ENCODE measurements around the gene FGFRL1.

The FGFRL1 gene

DNA sequence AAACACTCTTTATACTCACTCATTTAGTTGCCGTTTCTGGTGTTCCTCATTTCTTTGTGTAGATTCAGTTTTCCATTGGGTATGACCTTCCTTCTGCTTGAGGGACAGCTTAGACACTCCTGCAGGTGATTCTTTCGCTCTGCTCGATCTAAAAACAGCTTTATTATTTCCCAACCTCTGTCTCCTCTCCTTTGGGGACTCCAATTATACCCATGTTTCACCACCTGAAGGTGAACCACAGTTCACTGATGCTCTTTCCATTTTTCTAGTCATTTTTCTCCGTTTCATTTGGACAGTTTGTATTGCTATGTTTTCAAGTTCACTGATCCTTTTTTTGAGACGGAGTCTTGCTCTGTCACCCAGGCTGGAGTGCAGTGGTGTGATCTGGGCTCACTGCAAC, 4.6 kb upstream of the FGFRL1 start:
- DNase-seq (ENCODE audit: low read depth, low spot score): no peak

DNA sequence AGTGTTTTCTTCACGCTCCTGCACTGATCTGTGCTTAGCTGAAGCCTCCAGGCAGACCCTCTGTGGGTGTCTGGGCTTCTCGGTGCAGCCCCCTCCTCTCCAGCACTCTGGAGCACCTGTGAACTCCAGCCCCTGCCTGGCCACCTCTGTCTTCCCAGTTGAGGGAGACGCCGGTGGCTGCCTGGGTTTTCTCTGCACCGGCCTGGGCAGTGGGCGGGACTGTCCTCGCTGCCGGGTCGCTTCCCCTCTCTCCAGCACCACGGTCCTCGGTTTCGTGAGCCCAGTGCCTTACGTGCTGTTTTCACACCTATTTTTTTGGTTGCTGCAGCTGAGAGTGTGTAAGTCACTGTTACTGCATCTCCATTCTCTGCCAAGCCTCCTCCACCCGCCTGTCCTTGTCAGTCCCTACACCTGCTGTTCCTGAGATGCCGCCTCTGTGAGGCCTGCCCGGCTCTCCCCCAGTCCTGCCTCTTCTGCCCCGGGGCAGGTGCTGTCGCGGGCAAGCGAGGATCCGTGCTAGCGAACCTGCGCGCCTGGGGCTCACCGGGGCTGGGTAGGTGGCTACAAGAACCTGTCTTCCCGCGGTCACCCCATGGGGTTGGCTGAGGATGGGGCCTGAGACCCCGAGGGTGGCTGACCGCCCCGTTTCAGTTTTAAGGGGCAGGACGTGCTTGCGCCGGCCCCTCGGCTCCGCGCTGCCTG, 2.4 kb upstream of the FGFRL1 start:
- no peak for DNase-seq (ENCODE audit: low read depth, low spot score)

DNA sequence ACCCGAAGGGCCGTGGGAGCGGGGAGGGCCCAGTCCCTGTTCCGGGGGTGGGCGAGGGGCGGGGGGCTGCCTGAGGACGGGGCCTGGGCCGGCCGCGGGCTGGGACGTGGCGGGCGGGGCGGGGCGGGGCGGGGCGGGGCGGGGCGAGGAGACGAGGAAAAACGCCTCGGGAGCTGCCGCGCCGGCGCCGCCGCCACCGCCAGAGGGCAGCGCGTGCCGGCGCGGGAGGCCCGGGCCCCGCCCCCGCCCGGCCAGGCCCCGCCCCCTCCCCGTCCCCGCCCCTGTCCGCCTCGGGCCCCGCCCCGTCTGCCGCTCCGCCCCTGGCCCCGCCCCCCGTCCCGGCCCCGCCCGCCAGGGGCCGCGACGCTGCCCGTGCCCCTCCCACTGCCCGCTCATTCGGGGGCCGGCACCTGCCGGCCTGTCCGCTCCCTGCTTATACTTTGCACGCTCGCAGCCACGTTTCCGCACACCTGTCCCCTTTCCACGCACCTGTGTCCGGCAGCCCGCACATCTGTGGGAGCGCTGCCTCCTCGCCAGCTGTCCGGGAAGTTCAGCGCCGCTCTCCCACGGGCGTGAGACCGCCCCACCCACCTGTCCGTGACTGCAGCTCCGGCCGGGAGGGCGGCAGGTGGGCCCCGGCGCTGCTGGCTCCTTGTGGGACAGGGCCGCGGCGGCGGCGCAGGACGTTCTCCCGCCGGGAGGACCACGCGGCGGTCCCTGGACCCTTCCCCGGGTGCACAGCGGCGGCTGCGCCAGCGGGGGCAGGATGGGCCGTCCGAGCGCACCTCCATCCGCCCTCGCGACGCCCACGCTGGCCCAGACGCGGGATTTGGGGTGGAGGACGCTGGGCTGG, 1.7 kb upstream of the FGFRL1 start:
- no peak for DNase-seq (ENCODE audit: low read depth, low spot score)

DNA sequence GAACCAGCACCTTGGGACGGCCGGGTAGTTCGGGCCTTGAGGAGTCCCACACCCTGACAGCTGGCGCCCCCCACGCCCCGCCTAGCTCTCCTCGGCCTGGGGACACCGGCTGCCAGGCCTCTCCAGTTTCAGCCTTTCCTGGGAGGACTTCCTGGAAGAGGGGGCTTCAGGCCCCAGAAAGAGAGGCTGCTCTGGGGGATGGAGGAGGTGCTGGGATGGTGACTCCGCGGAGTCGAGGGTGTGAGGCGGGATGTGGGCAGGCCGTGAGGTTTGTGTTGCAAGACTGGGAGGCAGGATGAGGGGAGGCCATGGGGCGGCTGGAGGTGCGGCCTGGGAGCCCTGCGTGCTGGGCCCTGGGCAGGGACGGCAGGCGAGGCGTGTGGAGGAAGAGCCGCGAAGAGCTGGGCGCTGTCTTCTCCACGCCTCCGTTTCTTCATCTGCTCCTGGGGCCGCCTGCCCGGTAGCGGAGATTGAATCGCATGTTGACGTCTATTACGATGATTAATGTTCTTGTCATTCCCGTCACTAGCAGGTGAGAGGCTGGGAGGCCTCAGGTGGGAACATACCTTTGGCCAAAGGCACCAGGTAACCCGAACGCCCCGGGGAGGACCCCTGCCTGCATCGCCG, 918 bp upstream of the FGFRL1 start:
- DNase-seq (ENCODE audit: low read depth, low spot score): no peak

DNA sequence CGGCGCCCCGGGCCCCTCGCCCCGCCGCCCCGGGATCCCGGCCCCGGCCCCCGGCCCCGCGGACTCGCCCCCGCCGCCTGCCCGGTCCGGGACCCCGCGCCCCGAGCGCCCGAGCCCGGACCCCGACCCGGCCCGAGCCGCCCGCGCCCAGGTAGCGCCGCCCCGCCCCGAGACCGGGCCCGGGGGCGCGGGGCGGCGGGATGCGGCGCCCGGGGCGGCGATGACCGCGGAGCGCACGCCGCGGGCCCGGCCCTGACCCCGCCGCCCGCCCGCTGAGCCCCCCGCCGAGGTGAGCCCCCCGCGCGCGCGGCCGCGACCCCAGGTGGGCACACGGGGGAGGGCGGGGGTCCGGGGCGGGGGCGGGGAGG, 224 bp downstream of the FGFRL1 start:
- DNase-seq (ENCODE audit: low read depth, low spot score): no peak

- DNase-seq (ENCODE audit: low read depth, low spot score): no peak
These were observed 761 bp downstream of the FGFRL1 start for GRCh38 chr4:1012034-1012739.

DNA sequence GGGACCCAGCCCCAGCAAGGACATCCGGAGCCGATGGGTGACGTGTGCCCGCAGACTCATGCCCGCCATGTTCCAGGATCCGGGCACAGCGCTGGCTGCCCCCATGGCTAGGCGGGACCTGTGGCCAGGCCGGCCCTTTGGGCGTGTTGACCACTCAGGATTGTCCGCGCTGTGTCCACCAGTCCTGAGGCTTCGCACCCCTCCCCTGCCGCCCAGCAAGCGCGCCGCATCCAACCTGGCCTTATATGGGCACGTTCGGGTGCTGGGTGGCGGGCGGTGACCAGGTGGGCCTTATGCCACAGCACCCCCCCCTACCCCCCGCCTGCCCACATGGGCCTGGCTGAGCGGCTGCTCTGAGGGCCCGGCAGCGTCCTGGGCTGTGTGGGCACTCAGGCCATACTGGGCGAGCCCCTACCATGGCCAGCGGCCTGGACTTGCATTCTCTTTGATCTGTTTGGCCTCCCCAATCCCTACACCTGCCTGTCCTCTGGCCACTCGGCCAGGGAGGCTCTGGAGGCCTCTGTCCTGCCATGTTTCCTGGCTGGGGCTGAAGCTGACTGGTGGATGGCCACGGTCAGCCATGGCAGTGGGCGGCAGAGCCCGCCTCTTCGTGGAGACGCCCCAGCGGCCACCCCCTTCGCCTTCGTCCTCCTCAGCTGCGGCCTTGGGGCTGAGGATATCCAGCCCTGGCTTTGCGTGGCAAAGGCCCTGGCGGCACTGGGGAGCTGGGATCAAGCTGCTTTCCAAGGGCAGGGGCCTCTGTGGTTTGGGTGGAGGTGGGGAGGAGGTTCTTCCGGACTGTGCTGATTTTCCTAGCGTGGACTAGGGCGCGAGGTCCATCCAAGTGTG, 2.0 kb downstream of the FGFRL1 start:
- DNase-seq (ENCODE audit: low read depth, low spot score): no peak

DNA sequence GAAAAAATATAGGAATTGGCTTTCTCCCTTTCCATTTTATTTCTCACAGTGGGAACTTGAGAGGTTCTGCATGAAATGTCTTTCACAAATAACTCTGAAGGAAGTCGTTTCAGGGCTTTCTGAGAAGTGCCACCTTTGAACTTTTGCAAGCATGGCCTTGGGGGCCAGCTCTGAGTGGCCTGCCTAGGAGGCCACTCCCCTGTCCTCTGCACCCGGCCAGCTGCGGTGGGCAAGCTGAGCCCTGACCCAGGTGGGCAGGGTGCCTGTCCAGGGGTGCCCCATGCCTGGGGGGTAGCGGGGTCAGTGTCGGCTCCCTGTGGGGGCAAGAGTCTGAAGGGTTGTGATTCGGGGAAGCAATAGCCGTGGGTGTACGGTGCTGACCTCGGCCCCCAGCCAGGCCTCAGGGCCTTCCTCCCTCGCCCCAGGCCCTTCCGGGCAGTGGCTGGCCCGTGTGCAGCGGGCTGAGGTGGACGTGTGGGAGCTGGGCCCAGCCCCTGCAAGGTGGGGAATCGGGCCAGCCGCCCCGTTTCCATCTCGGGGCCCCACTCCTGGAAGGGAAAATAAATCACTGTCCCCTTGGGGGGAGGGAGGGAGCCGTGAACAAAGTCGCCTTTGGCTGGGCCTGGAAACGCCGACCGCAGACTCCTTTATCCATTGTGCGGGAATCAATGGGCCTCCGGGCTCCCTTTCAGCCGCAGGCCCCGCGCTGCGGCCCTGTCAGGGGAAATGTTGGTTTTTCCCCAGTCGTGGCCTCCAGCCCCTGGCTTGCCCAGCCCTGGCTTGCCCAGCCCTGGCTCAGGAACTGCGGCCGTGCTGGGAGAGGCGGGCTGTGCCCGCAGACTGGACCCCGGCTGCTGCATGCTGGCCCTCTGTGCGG, 3.1 kb downstream of the FGFRL1 start:
- DNase-seq (ENCODE audit: low read depth, low spot score): no peak

DNA sequence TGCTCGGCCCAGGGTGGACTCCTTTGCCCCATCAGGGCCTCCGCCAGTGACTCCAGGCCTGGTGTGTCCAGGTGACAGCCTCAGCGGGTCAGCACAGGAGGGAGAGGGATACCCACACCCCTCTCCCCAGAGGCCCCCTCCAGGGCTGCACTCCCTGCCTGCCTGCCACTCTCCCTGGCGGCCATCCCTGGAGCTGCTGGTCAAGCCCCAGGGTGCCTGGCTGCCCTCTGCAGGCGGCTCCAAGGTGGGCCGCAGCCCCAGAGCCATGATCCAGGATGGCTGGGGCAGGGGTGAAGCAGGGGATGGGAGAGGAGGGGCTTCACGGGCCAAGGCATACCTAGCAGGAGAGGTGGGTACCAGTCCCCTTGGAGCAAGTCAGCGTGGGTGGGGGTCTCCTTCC, 3.8 kb downstream of the FGFRL1 start:
- DNase-seq (ENCODE audit: low read depth, low spot score): no peak

- no peak for DNase-seq (ENCODE audit: low read depth, low spot score)
These were observed 4.3 kb downstream of the FGFRL1 start for GRCh38 chr4:1015746-1016145.

DNA sequence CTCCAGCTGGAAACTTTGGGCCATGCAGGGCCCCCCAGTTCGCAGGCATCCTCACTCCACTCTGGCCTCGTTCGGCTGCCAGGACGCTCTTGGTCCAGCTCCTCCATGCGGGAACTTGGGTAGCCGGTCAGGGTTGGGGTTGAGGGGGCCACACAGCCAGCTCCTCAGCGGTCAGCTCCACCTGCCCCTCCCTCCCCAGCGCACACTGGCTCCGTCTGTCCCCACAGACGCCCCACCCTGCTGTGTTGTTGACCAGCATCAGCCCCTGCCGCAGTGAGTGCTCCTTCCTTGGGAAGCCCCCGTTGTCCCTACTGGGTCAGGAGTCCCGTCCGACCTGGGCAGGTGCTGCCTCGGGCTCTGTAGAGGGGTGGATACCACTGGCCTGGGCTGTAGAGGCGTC, 5.8 kb downstream of the FGFRL1 start:
- DNase-seq (ENCODE audit: low read depth, low spot score): no peak

GRCh38 chr4:1017706-1018105, 6.3 kb downstream of the FGFRL1 start:
- DNase-seq (ENCODE audit: low read depth, low spot score): no peak

- no peak for DNase-seq (ENCODE audit: low read depth, low spot score)
These were observed 7.0 kb downstream of the FGFRL1 start for GRCh38 chr4:1018147-1019020.

GRCh38 chr4:1019320-1019719, 7.9 kb downstream of the FGFRL1 start:
- no peak for DNase-seq (ENCODE audit: low read depth, low spot score)

- DNase-seq (ENCODE audit: low read depth, low spot score): no peak
These were observed 8.5 kb downstream of the FGFRL1 start for GRCh38 chr4:1019729-1020470.

GRCh38 chr4:1021386-1022050, 10.1 kb downstream of the FGFRL1 start:
- DNase-seq (ENCODE audit: low read depth, low spot score): no peak

DNA sequence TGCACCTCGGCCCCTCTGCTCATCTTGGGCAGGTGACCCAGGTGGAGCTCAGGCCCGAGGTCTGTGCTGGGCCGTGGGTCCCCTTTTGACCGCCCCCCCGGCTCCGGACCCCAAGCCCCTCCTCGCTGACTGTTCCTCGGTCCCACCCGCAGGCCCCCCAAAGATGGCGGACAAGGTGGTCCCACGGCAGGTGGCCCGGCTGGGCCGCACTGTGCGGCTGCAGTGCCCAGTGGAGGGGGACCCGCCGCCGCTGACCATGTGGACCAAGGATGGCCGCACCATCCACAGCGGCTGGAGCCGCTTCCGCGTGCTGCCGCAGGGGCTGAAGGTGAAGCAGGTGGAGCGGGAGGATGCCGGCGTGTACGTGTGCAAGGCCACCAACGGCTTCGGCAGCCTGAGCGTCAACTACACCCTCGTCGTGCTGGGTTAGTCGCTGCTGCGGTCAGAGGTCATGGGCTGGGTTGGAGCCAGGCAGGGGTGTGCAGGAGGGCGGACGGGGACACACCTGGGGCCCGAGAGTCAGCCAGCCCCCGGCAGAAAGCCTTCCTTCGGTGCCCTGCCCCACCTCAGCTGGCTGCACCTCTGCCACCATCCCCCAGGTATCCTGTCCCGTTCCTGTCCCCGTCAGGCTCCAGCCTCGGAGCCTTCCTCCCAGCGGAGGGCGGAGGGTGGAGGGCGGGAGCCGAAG, 10.8 kb downstream of the FGFRL1 start:
- no peak for DNase-seq (ENCODE audit: low read depth, low spot score)

DNA sequence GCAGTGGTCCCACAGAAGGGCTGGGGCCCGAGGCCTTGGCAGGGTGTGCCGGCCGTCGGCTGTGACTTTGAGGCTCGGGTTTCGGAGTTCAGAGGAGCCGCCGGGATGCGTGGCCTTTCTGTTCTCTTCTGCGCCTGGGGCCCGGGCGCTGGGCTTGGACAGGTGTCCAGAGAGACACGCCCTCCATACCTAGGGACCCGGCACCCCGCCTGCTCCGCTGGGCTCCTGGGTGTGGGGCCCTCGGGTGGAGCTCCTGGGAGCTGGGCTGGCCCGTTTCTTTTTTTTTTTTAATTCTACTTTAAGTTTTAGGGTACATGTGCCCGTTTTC, 11.3 kb downstream of the FGFRL1 start:
- DNase-seq (ENCODE audit: low read depth, low spot score): no peak

Data from smooth muscle cell of the brain vasculature (primary cell).